Measurements from ENCODE around the gene UTP15.

The UTP15 gene

GRCh38 chr5:73539730-73540129, 25.8 kb upstream of the UTP15 start:
- Histone ChIP-seq H3K4me3 (ENCODE audit: low read depth, low read length) (no peak overlapping the region), H3K27me3 (ENCODE audit: insufficient read depth, low read depth, severe bottlenecking) (no peaks in the 10 kb centered on the region), H3K9me3 (ENCODE audit: severe bottlenecking) (no peaks in the 10 kb centered on the region), H3K36me3 (no peaks in the 10 kb centered on the region), H3K27ac (no peak overlapping the region)
- DNase-seq, result no peak
- no peak for TF ChIP-seq CTCF (IDR thresholded peaks at IDR 0.05; ENCODE audit: low read depth, low read length)

- no peak for DNase-seq
- TF ChIP-seq CTCF (IDR thresholded peaks at IDR 0.05; ENCODE audit: low read depth, low read length), result no peak
- Histone ChIP-seq H3K9me3 (ENCODE audit: severe bottlenecking) (no peaks in the 10 kb centered on the region), H3K4me3 (ENCODE audit: low read depth, low read length) (no peak overlapping the region), H3K36me3 (no peaks in the 10 kb centered on the region), H3K27ac (no peak overlapping the region), H3K27me3 (ENCODE audit: insufficient read depth, low read depth, severe bottlenecking) (no peaks in the 10 kb centered on the region)
Measured at GRCh38 chr5:73540192-73540591, 25.4 kb upstream of the UTP15 start.

GRCh38 chr5:73542020-73542419, 23.5 kb upstream of the UTP15 start:
- H3K36me3 ChIP-seq, result no peaks in the 10 kb centered on the region
- no peaks in the 10 kb centered on the region for H3K27me3 ChIP-seq (ENCODE audit: insufficient read depth, low read depth, severe bottlenecking)
- DNase-seq, result no peak
- no peak overlapping the region for H3K27ac ChIP-seq
- TF ChIP-seq CTCF (IDR thresholded peaks at IDR 0.05; ENCODE audit: low read depth, low read length), result no peak
- H3K4me3 ChIP-seq (ENCODE audit: low read depth, low read length), result no peak overlapping the region
- H3K9me3 ChIP-seq (ENCODE audit: severe bottlenecking), result no peaks in the 10 kb centered on the region

GRCh38 chr5:73544429-73545402, 20.8 kb upstream of the UTP15 start:
- Histone ChIP-seq H3K36me3 (no peaks in the 10 kb centered on the region), H3K27me3 (ENCODE audit: insufficient read depth, low read depth, severe bottlenecking) (no peaks in the 10 kb centered on the region), H3K4me3 (ENCODE audit: low read depth, low read length) (no peak overlapping the region), H3K9me3 (ENCODE audit: severe bottlenecking) (no peaks in the 10 kb centered on the region), H3K27ac (no peak overlapping the region)
- peak; percentile 33 for DNase-seq
- no peak for TF ChIP-seq CTCF (IDR thresholded peaks at IDR 0.05; ENCODE audit: low read depth, low read length)

GRCh38 chr5:73545403-73545779, 20.2 kb upstream of the UTP15 start:
- no peaks in the 10 kb centered on the region for H3K27me3 ChIP-seq (ENCODE audit: insufficient read depth, low read depth, severe bottlenecking)
- H3K4me3 ChIP-seq (ENCODE audit: low read depth, low read length), result no peak overlapping the region
- H3K27ac ChIP-seq, result no peak overlapping the region
- no peaks in the 10 kb centered on the region for H3K9me3 ChIP-seq (ENCODE audit: severe bottlenecking)
- no peak for DNase-seq
- no peaks in the 10 kb centered on the region for H3K36me3 ChIP-seq
- no peak for TF ChIP-seq CTCF (IDR thresholded peaks at IDR 0.05; ENCODE audit: low read depth, low read length)

Measured in WERI-Rb-1 (cell line).